ENCODE measurements around the gene EPS15.

EPS15 gene

DNA sequence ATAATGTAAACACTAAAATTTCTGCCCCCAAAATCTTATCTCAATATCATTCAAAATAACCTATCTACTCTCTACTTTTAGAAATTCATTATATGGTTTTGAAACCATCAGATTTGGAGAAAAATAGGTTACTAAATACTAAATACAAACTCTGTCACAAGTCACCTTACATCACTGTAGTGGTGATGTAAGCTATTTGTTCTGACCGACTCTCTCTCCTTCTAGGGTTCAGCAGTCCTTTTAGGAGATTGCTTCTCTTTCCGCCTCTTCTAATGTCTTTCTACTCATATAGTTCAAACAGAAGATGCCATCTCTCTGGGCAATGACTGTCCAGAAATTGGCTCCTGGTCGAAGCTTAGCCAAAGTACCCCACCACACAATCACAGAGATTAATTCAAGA, 93.1 kb downstream of the EPS15 start:
- no peaks in the 10 kb centered on the region for H3K79me2 ChIP-seq (ENCODE audit: insufficient read depth, low read length)
- peaks cover 9% of the 10 kb centered on the region; the same call in 1 of the 2 replicates for H3F3A ChIP-seq (ENCODE audit: low read depth)
- peaks cover 28% of the 10 kb centered on the region; the same call in 1 of the 2 replicates for H3K36me3 ChIP-seq (ENCODE audit: insufficient read depth, low read length)
- no peak overlapping the region for H3K4me2 ChIP-seq (ENCODE audit: low read depth, low read length, poor library complexity, severe bottlenecking)
- H4K20me1 ChIP-seq (ENCODE audit: insufficient read depth, low read length, poor library complexity, severe bottlenecking): no peaks in the 10 kb centered on the region
- H2AFZ ChIP-seq (ENCODE audit: low read length): no peak overlapping the region
- peaks cover 4% of the 10 kb centered on the region; the same call in 1 of the 2 replicates for H3K9me3 ChIP-seq (ENCODE audit: insufficient read depth, low read depth, low read length)
- TF ChIP-seq EZH2phosphoT487 (IDR thresholded peaks at IDR 0.05; ENCODE audit: borderline replicate concordance): no peak
- TF ChIP-seq, protein P1, sequence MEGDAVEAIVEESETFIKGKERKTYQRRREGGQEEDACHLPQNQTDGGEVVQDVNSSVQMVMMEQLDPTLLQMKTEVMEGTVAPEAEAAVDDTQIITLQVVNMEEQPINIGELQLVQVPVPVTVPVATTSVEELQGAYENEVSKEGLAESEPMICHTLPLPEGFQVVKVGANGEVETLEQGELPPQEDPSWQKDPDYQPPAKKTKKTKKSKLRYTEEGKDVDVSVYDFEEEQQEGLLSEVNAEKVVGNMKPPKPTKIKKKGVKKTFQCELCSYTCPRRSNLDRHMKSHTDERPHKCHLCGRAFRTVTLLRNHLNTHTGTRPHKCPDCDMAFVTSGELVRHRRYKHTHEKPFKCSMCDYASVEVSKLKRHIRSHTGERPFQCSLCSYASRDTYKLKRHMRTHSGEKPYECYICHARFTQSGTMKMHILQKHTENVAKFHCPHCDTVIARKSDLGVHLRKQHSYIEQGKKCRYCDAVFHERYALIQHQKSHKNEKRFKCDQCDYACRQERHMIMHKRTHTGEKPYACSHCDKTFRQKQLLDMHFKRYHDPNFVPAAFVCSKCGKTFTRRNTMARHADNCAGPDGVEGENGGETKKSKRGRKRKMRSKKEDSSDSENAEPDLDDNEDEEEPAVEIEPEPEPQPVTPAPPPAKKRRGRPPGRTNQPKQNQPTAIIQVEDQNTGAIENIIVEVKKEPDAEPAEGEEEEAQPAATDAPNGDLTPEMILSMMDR (conservative IDR thresholded peaks at IDR 0.05; ENCODE audit: low read length): no peak
- no peaks in the 10 kb centered on the region for H3K9me2 ChIP-seq (replicated peaks; ENCODE audit: low read depth, low read length)
- H3K9ac ChIP-seq (ENCODE audit: low read depth, low read length, poor library complexity, severe bottlenecking): no peak overlapping the region
- peaks cover 21% of the 10 kb centered on the region for H3K4me1 ChIP-seq (ENCODE audit: insufficient read depth, low read length, poor library complexity, severe bottlenecking)
- H3K4me3 ChIP-seq (ENCODE audit: low read length, poor library complexity, severe bottlenecking): no peak overlapping the region
- no peaks in the 10 kb centered on the region for H3K27me3 ChIP-seq (ENCODE audit: insufficient read depth, low read length, poor library complexity, severe bottlenecking)

- TF ChIP-seq EZH2phosphoT487 (IDR thresholded peaks at IDR 0.05; ENCODE audit: borderline replicate concordance): no peak
- TF ChIP-seq, protein P1 (conservative IDR thresholded peaks at IDR 0.05; ENCODE audit: low read length): no peak
- no peak overlapping the region for H3K4me2 ChIP-seq (ENCODE audit: low read depth, low read length, poor library complexity, severe bottlenecking)
- no peak overlapping the region for H2AFZ ChIP-seq (ENCODE audit: low read length)
- H3F3A ChIP-seq (ENCODE audit: low read depth): peaks cover 5% of the 10 kb centered on the region; the same call in 1 of the 2 replicates
- H3K79me2 ChIP-seq (ENCODE audit: insufficient read depth, low read length): no peaks in the 10 kb centered on the region
- H3K9ac ChIP-seq (ENCODE audit: low read depth, low read length, poor library complexity, severe bottlenecking): no peak overlapping the region
- no peaks in the 10 kb centered on the region for H4K20me1 ChIP-seq (ENCODE audit: insufficient read depth, low read length, poor library complexity, severe bottlenecking)
- H3K9me3 ChIP-seq (ENCODE audit: insufficient read depth, low read depth, low read length): peaks cover 4% of the 10 kb centered on the region; the same call in 1 of the 2 replicates
- no peaks in the 10 kb centered on the region for H3K9me2 ChIP-seq (replicated peaks; ENCODE audit: low read depth, low read length)
- peaks cover 16% of the 10 kb centered on the region for H3K4me1 ChIP-seq (ENCODE audit: insufficient read depth, low read length, poor library complexity, severe bottlenecking)
- no peaks in the 10 kb centered on the region for H3K27me3 ChIP-seq (ENCODE audit: insufficient read depth, low read length, poor library complexity, severe bottlenecking)
- H3K36me3 ChIP-seq (ENCODE audit: insufficient read depth, low read length): peaks cover 35% of the 10 kb centered on the region; the same call in 1 of the 2 replicates
- no peak overlapping the region for H3K4me3 ChIP-seq (ENCODE audit: low read length, poor library complexity, severe bottlenecking)
Measured at GRCh38 chr1:51425273-51425672, 93.8 kb downstream of the EPS15 start.

- no peak overlapping the region for H2AFZ ChIP-seq (ENCODE audit: low read length)
- H3F3A ChIP-seq (ENCODE audit: low read depth): no peaks in the 10 kb centered on the region
- H3K4me3 ChIP-seq (ENCODE audit: low read length, poor library complexity, severe bottlenecking): no peak overlapping the region
Measured at GRCh38 chr1:51423073-51423821, 95.8 kb downstream of the EPS15 start.

More at GRCh38 chr1:51423073-51423821, 95.8 kb downstream of the EPS15 start:
- Histone ChIP-seq H3K4me2 (ENCODE audit: low read depth, low read length, poor library complexity, severe bottlenecking) (no peak overlapping the region), H3K9me2 (replicated peaks; ENCODE audit: low read depth, low read length) (no peaks in the 10 kb centered on the region), H3K27me3 (ENCODE audit: insufficient read depth, low read length, poor library complexity, severe bottlenecking) (no peaks in the 10 kb centered on the region), H3K9me3 (ENCODE audit: insufficient read depth, low read depth, low read length) (peaks cover 4% of the 10 kb centered on the region; the same call in 1 of the 2 replicates), H4K20me1 (ENCODE audit: insufficient read depth, low read length, poor library complexity, severe bottlenecking) (no peaks in the 10 kb centered on the region), H3K9ac (ENCODE audit: low read depth, low read length, poor library complexity, severe bottlenecking) (no peak overlapping the region), H3K36me3 (ENCODE audit: insufficient read depth, low read length) (peaks cover 39% of the 10 kb centered on the region; the same call in 1 of the 2 replicates), H3K4me1 (ENCODE audit: insufficient read depth, low read length, poor library complexity, severe bottlenecking) (peaks cover 8% of the 10 kb centered on the region), H3K79me2 (ENCODE audit: insufficient read depth, low read length) (no peaks in the 10 kb centered on the region)
- TF ChIP-seq, protein P1 (conservative IDR thresholded peaks at IDR 0.05; ENCODE audit: low read length): no peak
- no peak for TF ChIP-seq EZH2phosphoT487 (IDR thresholded peaks at IDR 0.05; ENCODE audit: borderline replicate concordance)

Measured in Loucy (cell line).